Measurements from ENCODE around the gene PCDHB4. TPM values are rescaled to one million over a fixed set of nuclear protein-coding genes. Genes with fewer than 3 reads are reported as not detected.
"Not testable (repeated sequence)": the region's sequence is repeated elsewhere in the genome, so short reads cannot be mapped to it uniquely, and the experiment has no call there.

Gene PCDHB4
- total and polyA plus RNA-seq, 9 donors = 1.8 to 3.6 (median 2.5) TPM

- Histone ChIP-seq H3K36me3 (ENCODE audit: control insufficient read depth, insufficient read depth, low read length) (no peaks in the 10 kb centered on the region), H3K4me1 (ENCODE audit: control insufficient read depth, insufficient read depth, low read length) (no peaks in the 10 kb centered on the region), H3K27ac (ENCODE audit: low read length) (no peak overlapping the region), H3K27me3 (ENCODE audit: control insufficient read depth, insufficient read depth, low read length) (peaks cover 5% of the 10 kb centered on the region), H3K9me3 (replicated peaks; ENCODE audit: control insufficient read depth, low read depth, low read length) (peaks cover 9% of the 10 kb centered on the region), H3K4me3 (ENCODE audit: low read length) (peak overlapping the region; percentile 18)
- DNase-seq = peak; percentile 1
- 35% methylated on average over 20 of the region's 20 CpGs for WGBS (ENCODE audit: insufficient coverage)
Measured at GRCh38 chr5:141101059-141101458, 20.6 kb upstream of the PCDHB4 start.

GRCh38 chr5:141102070-141102469 lies 19.5 kb upstream of the PCDHB4 start:
- not testable (repeated sequence) for H3K27me3 ChIP-seq (ENCODE audit: control insufficient read depth, insufficient read depth, low read length); H3K9me3 ChIP-seq (replicated peaks; ENCODE audit: control insufficient read depth, low read depth, low read length); H3K4me1 ChIP-seq (ENCODE audit: control insufficient read depth, insufficient read depth, low read length); H3K36me3 ChIP-seq (ENCODE audit: control insufficient read depth, insufficient read depth, low read length); DNase-seq; H3K4me3 ChIP-seq (ENCODE audit: low read length); H3K27ac ChIP-seq (ENCODE audit: low read length)
- WGBS (ENCODE audit: insufficient coverage) = 35% methylated on average over 17 of the region's 39 CpGs

- not testable (repeated sequence) for H3K9me3 ChIP-seq (replicated peaks; ENCODE audit: control insufficient read depth, low read depth, low read length); H3K4me1 ChIP-seq (ENCODE audit: control insufficient read depth, insufficient read depth, low read length); DNase-seq; H3K27me3 ChIP-seq (ENCODE audit: control insufficient read depth, insufficient read depth, low read length); H3K36me3 ChIP-seq (ENCODE audit: control insufficient read depth, insufficient read depth, low read length); H3K4me3 ChIP-seq (ENCODE audit: low read length); H3K27ac ChIP-seq (ENCODE audit: low read length)
- 17% methylated on average over 10 of the region's 38 CpGs for WGBS (ENCODE audit: insufficient coverage)
Measured at GRCh38 chr5:141102471-141102870, 19.1 kb upstream of the PCDHB4 start.

- no CpG with 5 or more reads among the region's 2 CpGs for WGBS (ENCODE audit: insufficient coverage)
- no peak overlapping the region for H3K27ac ChIP-seq (ENCODE audit: low read length)
- no peaks in the 10 kb centered on the region for H3K4me1 ChIP-seq (ENCODE audit: control insufficient read depth, insufficient read depth, low read length)
- no peak overlapping the region for H3K4me3 ChIP-seq (ENCODE audit: low read length)
- no peaks in the 10 kb centered on the region for H3K36me3 ChIP-seq (ENCODE audit: control insufficient read depth, insufficient read depth, low read length)
- H3K9me3 ChIP-seq (replicated peaks; ENCODE audit: control insufficient read depth, low read depth, low read length) = peaks cover 16% of the 10 kb centered on the region
- no peak for DNase-seq
- H3K27me3 ChIP-seq (ENCODE audit: control insufficient read depth, insufficient read depth, low read length) = peaks cover 5% of the 10 kb centered on the region
Measured at GRCh38 chr5:141105350-141105749, 16.3 kb upstream of the PCDHB4 start.

- DNase-seq = no peak
- H3K4me3 ChIP-seq (ENCODE audit: low read length) = no peak overlapping the region
- no peaks in the 10 kb centered on the region for H3K36me3 ChIP-seq (ENCODE audit: control insufficient read depth, insufficient read depth, low read length)
- no CpG with 5 or more reads among the region's 2 CpGs for WGBS (ENCODE audit: insufficient coverage)
- peaks cover 13% of the 10 kb centered on the region for H3K9me3 ChIP-seq (replicated peaks; ENCODE audit: control insufficient read depth, low read depth, low read length)
- no peak overlapping the region for H3K27ac ChIP-seq (ENCODE audit: low read length)
- H3K27me3 ChIP-seq (ENCODE audit: control insufficient read depth, insufficient read depth, low read length) = peaks cover 7% of the 10 kb centered on the region
- no peaks in the 10 kb centered on the region for H3K4me1 ChIP-seq (ENCODE audit: control insufficient read depth, insufficient read depth, low read length)
Measured at GRCh38 chr5:141119250-141119649, 2.4 kb upstream of the PCDHB4 start.

- H3K27me3 ChIP-seq (ENCODE audit: control insufficient read depth, insufficient read depth, low read length) = peaks cover 7% of the 10 kb centered on the region
- peaks cover 14% of the 10 kb centered on the region for H3K9me3 ChIP-seq (replicated peaks; ENCODE audit: control insufficient read depth, low read depth, low read length)
- H3K4me3 ChIP-seq (ENCODE audit: low read length) = peak overlapping the region; percentile 18
- no peaks in the 10 kb centered on the region for H3K36me3 ChIP-seq (ENCODE audit: control insufficient read depth, insufficient read depth, low read length)
- peak; percentile 15 for DNase-seq
- 22% methylated on average over 9 of the region's 12 CpGs for WGBS (ENCODE audit: insufficient coverage)
- H3K27ac ChIP-seq (ENCODE audit: low read length) = peak overlapping the region; percentile 1
- H3K4me1 ChIP-seq (ENCODE audit: control insufficient read depth, insufficient read depth, low read length) = no peaks in the 10 kb centered on the region
Measured at GRCh38 chr5:141121985-141122384, 367 bp downstream of the PCDHB4 start.

GRCh38 chr5:141123396-141124135 lies 1.9 kb downstream of the PCDHB4 start:
- H3K27me3 ChIP-seq (ENCODE audit: control insufficient read depth, insufficient read depth, low read length); H3K36me3 ChIP-seq (ENCODE audit: control insufficient read depth, insufficient read depth, low read length); DNase-seq; H3K4me1 ChIP-seq (ENCODE audit: control insufficient read depth, insufficient read depth, low read length); H3K27ac ChIP-seq (ENCODE audit: low read length); H3K4me3 ChIP-seq (ENCODE audit: low read length): not testable (repeated sequence)
- H3K9me3 ChIP-seq (replicated peaks; ENCODE audit: control insufficient read depth, low read depth, low read length) = peaks cover 13% of the 10 kb centered on the region
- WGBS (ENCODE audit: insufficient coverage) = 31% methylated on average over 31 of the region's 73 CpGs

- no peak for DNase-seq
- Histone ChIP-seq H3K36me3 (ENCODE audit: control insufficient read depth, insufficient read depth, low read length) (no peaks in the 10 kb centered on the region), H3K9me3 (replicated peaks; ENCODE audit: control insufficient read depth, low read depth, low read length) (peaks cover 12% of the 10 kb centered on the region), H3K4me3 (ENCODE audit: low read length) (no peak overlapping the region), H3K27ac (ENCODE audit: low read length) (no peak overlapping the region), H3K27me3 (ENCODE audit: control insufficient read depth, insufficient read depth, low read length) (peaks cover 2% of the 10 kb centered on the region), H3K4me1 (ENCODE audit: control insufficient read depth, insufficient read depth, low read length) (no peaks in the 10 kb centered on the region)
- WGBS (ENCODE audit: insufficient coverage) = no CpG with 5 or more reads among the region's 1 CpG
Measured at GRCh38 chr5:141127305-141127704, 5.7 kb downstream of the PCDHB4 start.

- no peak within 1 kb of the TSS for H3K27ac ChIP-seq (ENCODE audit: low read length)
- WGBS (ENCODE audit: insufficient coverage) = 14% methylated on average over 21 of the region's 22 CpGs
- peak within 1 kb of the TSS; percentile 29 for H3K4me3 ChIP-seq (ENCODE audit: low read length)
- H3K27me3 ChIP-seq (ENCODE audit: control insufficient read depth, insufficient read depth, low read length) = peaks cover 6% of the 10 kb centered on the region
- DNase-seq = peak; percentile 10
- H3K36me3 ChIP-seq (ENCODE audit: control insufficient read depth, insufficient read depth, low read length) = no peaks in the 10 kb centered on the region
- no peaks in the 10 kb centered on the region for H3K4me1 ChIP-seq (ENCODE audit: control insufficient read depth, insufficient read depth, low read length)
- peaks cover 36% of the 10 kb centered on the region for H3K9me3 ChIP-seq (replicated peaks; ENCODE audit: control insufficient read depth, low read depth, low read length)
Measured at GRCh38 chr5:141135030-141135717, 13.6 kb downstream of the PCDHB4 start, which contains the start of gene PCDHB5. Gene PCDHB5 (plus strand): TSS chr5:141135206. CDS start chr5:141135435, 229 bp downstream.

GRCh38 chr5:141135718-141136266 lies 14.2 kb downstream of the PCDHB4 start:
- H3K4me3 ChIP-seq (ENCODE audit: low read length) = peak overlapping the region; percentile 29
- peaks cover 6% of the 10 kb centered on the region for H3K27me3 ChIP-seq (ENCODE audit: control insufficient read depth, insufficient read depth, low read length)
- WGBS (ENCODE audit: insufficient coverage) = 37% methylated on average over 14 of the region's 19 CpGs
- no peaks in the 10 kb centered on the region for H3K36me3 ChIP-seq (ENCODE audit: control insufficient read depth, insufficient read depth, low read length)
- H3K4me1 ChIP-seq (ENCODE audit: control insufficient read depth, insufficient read depth, low read length) = no peaks in the 10 kb centered on the region
- DNase-seq = no peak
- H3K27ac ChIP-seq (ENCODE audit: low read length) = no peak overlapping the region
- peaks cover 36% of the 10 kb centered on the region for H3K9me3 ChIP-seq (replicated peaks; ENCODE audit: control insufficient read depth, low read depth, low read length)

Measured in muscle of leg (tissue), 11 donors.